OCI-LY7 (cell line): Measurements from ENCODE around the gene KLK2. TPM values are rescaled to one million over a fixed set of nuclear protein-coding genes. Genes with fewer than 3 reads are reported as not detected.

ENCODE experiments used
- BruUV-seq: library from RNA; stranded (reverse); fragments of 400-500 nt; replicated peaks from 2 replicates; lab custom pipeline; 2021; lab: Mats Ljungman, UMichigan
- CTCF ChIA-PET: fragments of 300-600 bp; sonication (Branson Sonifier 250); formaldehyde crosslinking; loops from one replicate; lab custom pipeline; 2022; ENCODE audit warnings: antibody characterized with exemption; ENCODE audit not compliant: unreplicated experiment; lab: Charles Lee
- POLR2A ChIA-PET: fragments of 300-600 bp; sonication (Branson Sonifier 250); formaldehyde crosslinking; loops from one replicate; lab custom pipeline; 2022; ENCODE audit warnings: antibody characterized with exemption; lab: Charles Lee
- DNase-seq: peaks from one replicate; pipeline ENCODE4 v3.0.0-alpha.2; 2015; ENCODE audit warnings: low spot score
- H2AFZ ChIP-seq: fragments of 200-600 bp; sonication (generic), shearing (Covaris generic); 2 replicates; pipeline ENCODE4 v1.6.1; 2014; ENCODE audit warnings: mild to moderate bottlenecking, antibody characterized with exemption, low read length, moderate library complexity
- H3K27ac ChIP-seq: fragments of 200-600 bp; sonication (generic); 2 replicates; pipeline ENCODE4 v1.5.1; 2014; ENCODE audit warnings: mixed run types, low read depth, mild to moderate bottlenecking, moderate library complexity, low read length, inconsistent platforms; ENCODE audit not compliant: poor library complexity, severe bottlenecking
- H3K36me3 ChIP-seq: fragments of 200-600 bp; sonication (generic); 2 replicates; pipeline ENCODE4 v1.6.1; 2014; ENCODE audit warnings: mild to moderate bottlenecking, antibody characterized with exemption, low read length, moderate library complexity, mixed read lengths; ENCODE audit not compliant: insufficient read depth
- H3K4me1 ChIP-seq: fragments of 200-600 bp; sonication (generic); 2 replicates; pipeline ENCODE4 v1.5.1; 2014; ENCODE audit warnings: mild to moderate bottlenecking, low read length; ENCODE audit not compliant: insufficient read depth, poor library complexity, severe bottlenecking
- H3K4me2 ChIP-seq: fragments of 200-600 bp; sonication (generic); 2 replicates; pipeline ENCODE4 v1.6.1; 2014; ENCODE audit warnings: mild to moderate bottlenecking, low read length
- H3K4me3 ChIP-seq: fragments of 200-600 bp; sonication (generic); 2 replicates; pipeline ENCODE4 v1.5.1; 2014; ENCODE audit warnings: mild to moderate bottlenecking, low read depth, low read length; ENCODE audit not compliant: poor library complexity, severe bottlenecking
- H3K79me2 ChIP-seq: fragments of 200-600 bp; sonication (generic); 2 replicates; pipeline ENCODE4 v1.6.1; 2016; ENCODE audit warnings: low read depth, mild to moderate bottlenecking, low read length, moderate library complexity, mixed read lengths; ENCODE audit not compliant: insufficient read depth
- H3K9me2 ChIP-seq: fragments of 200-600 bp; sonication (generic); 2 replicates; pipeline ENCODE4 v1.6.1; 2016; ENCODE audit warnings: mild to moderate bottlenecking, low read length, mixed read lengths; ENCODE audit not compliant: insufficient read depth
- H3K9me3 ChIP-seq: fragments of 200-600 bp; sonication (generic); 2 replicates; pipeline ENCODE4 v1.6.1; 2014; ENCODE audit warnings: mild to moderate bottlenecking, mixed run types, low read length, mixed read lengths
- H4K20me1 ChIP-seq: fragments of 200-600 bp; sonication (generic); 2 replicates; pipeline ENCODE4 v1.6.1; 2014; ENCODE audit warnings: mild to moderate bottlenecking, antibody characterized with exemption, low read length, moderate library complexity, mixed read lengths; ENCODE audit not compliant: insufficient read depth
- EZH2phosphoT487 ChIP-seq: fragments of 200-600 bp; sonication (generic); IDR thresholded peaks from 2 replicates; pipeline ENCODE4 v1.6.1; 2018; ENCODE audit warnings: low read depth, borderline replicate concordance, mild to moderate bottlenecking, mixed run types, antibody characterized with exemption, low read length, moderate library complexity, mixed read lengths
- intact Hi-C: fragments of 100-400 bp; cut with micrococcal nuclease; formaldehyde crosslinking; loops from one replicate; pipeline ENCODE4 v1.10.0; 2022; ENCODE audit not compliant: unreplicated experiment
- total RNA-seq, 2 experiments: library from RNA; depleted of rRNA in 1 of 2; stranded (reverse); fragments of >200 nt in 1 of 2; shearing (Covaris generic) in 1 of 2; gene quantifications; 2 replicates each; pipeline ENCODE4 v1.2.3, GENCODE V29; 2014 to 2022
- TF ChIP-seq, protein P1 (sequence below): fragments of 200-600 bp; sonication (generic); conservative IDR thresholded peaks from 2 replicates; pipeline ENCODE4 v1.5.1; 2014; ENCODE audit warnings: mild to moderate bottlenecking, antibody characterized with exemption, low read length, moderate library complexity, mixed read lengths

KLK2 gene
- total RNA-seq, 2 experiments from 2014 or later: not detected

DNA sequence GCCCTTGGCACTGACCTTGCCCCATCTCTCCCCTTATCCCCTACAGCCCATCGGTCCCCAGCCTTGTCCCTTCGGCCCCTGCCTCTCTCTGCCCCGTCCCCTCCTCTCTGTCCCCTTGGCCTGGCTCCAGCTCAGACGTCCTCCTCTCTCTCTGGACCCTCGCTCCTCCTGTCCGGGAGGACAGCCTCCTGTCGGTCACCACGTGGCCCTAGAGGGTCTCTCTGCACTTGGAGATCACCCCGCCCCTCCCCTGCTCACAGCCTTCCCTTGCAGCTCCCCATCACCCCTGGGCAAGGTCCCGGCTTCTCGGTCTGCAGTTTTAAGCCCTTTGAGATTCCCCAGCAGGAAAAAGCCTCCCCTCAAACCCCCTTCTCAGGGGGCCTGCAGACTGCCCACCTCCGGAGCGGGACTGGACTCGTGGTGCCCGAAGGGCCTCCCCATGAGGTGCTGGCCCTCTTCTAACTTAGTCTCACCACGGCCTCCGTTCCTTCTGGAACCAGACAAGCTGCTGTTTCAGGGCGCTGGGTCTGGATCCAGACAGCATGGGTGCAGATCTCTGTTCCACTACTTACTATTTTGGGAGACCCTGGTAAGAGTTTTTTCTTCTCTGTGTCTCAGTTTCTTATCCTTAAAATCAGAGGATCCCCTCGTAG, 36.6 kb upstream of the KLK2 start:
- Histone ChIP-seq H3K36me3 (no peaks in the 10 kb centered on the region), H3K4me1 (peaks cover 5% of the 10 kb centered on the region), H3K79me2 (no peaks in the 10 kb centered on the region), H3K4me2 (no peak overlapping the region), H2AFZ (no peak overlapping the region), H3K9me3 (no peaks in the 10 kb centered on the region), H4K20me1 (no peaks in the 10 kb centered on the region), H3K9me2 (no peaks in the 10 kb centered on the region), H3K27ac (no peak overlapping the region), H3K4me3 (no peak overlapping the region)
- DNase-seq: no peak
- CTCF ChIA-PET: no interaction called here
- POLR2A ChIA-PET: no interaction called here
- intact Hi-C loops: no loop called here
- TF ChIP-seq, protein P1, sequence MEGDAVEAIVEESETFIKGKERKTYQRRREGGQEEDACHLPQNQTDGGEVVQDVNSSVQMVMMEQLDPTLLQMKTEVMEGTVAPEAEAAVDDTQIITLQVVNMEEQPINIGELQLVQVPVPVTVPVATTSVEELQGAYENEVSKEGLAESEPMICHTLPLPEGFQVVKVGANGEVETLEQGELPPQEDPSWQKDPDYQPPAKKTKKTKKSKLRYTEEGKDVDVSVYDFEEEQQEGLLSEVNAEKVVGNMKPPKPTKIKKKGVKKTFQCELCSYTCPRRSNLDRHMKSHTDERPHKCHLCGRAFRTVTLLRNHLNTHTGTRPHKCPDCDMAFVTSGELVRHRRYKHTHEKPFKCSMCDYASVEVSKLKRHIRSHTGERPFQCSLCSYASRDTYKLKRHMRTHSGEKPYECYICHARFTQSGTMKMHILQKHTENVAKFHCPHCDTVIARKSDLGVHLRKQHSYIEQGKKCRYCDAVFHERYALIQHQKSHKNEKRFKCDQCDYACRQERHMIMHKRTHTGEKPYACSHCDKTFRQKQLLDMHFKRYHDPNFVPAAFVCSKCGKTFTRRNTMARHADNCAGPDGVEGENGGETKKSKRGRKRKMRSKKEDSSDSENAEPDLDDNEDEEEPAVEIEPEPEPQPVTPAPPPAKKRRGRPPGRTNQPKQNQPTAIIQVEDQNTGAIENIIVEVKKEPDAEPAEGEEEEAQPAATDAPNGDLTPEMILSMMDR: no peak
- no peak for TF ChIP-seq EZH2phosphoT487
- no TSS peak for BruUV-seq

DNA sequence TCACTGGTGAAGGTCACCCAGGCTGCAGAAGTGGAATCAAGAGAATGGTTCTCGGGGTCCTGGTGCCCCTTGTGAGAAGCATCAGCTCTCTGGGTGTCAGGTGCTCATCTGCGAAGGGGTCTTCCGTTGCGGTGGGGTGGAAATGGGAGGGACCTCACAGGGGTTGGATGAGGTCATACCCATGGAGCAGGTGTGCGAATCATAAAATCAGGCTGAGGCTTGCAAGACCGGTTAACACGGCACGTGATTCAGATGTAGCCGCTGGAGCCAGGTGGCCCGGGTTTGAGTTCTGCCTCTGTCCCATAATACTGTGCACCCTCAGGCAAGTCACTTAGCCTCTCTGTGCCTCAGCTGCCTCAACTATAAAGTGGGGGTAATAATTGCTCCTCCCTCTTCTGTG, 35.9 kb upstream of the KLK2 start:
- ChIA-PET CTCF (no interaction called here), POLR2A (no interaction called here)
- H3K4me1 ChIP-seq: peaks cover 5% of the 10 kb centered on the region
- TF ChIP-seq, protein P1: no peak
- no peak for TF ChIP-seq EZH2phosphoT487
- no peaks in the 10 kb centered on the region for H3K79me2 ChIP-seq
- no peaks in the 10 kb centered on the region for H3K9me3 ChIP-seq
- H3K4me3 ChIP-seq: no peak overlapping the region
- BruUV-seq: no TSS peak
- no peaks in the 10 kb centered on the region for H3K9me2 ChIP-seq
- intact Hi-C loops: no loop called here
- H2AFZ ChIP-seq: no peak overlapping the region
- no peak for DNase-seq
- H3K4me2 ChIP-seq: no peak overlapping the region
- no peak overlapping the region for H3K27ac ChIP-seq
- no peaks in the 10 kb centered on the region for H4K20me1 ChIP-seq
- H3K36me3 ChIP-seq: no peaks in the 10 kb centered on the region

DNA sequence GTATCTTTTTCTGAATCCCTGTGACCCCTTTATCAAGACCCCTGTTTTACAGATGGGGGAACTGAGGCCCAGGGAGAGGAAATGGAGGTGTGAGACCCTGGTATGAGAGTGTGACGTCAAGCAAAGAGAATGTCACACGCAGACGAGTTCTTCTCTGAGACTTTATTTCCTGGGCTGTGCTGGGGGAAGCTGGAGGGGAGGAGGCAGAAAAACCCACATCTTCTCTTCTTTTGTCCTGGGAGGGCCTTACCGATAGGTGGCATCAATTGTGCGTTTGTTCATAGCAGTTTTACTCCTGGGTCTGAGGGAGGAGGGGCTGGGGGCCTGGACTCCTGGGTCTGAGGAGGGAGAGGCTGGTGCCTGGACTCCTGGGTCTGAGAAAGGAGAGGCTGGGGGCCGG, 35.0 kb upstream of the KLK2 start:
- BruUV-seq: no TSS peak
- Histone ChIP-seq H4K20me1 (no peaks in the 10 kb centered on the region), H3K4me2 (no peak overlapping the region), H3K36me3 (no peaks in the 10 kb centered on the region), H3K79me2 (no peaks in the 10 kb centered on the region), H3K4me3 (no peak overlapping the region), H3K9me2 (no peaks in the 10 kb centered on the region), H3K4me1 (peaks cover 5% of the 10 kb centered on the region), H3K9me3 (no peaks in the 10 kb centered on the region), H2AFZ (no peak overlapping the region), H3K27ac (no peak overlapping the region)
- intact Hi-C loops: no loop called here
- ChIA-PET POLR2A (no interaction called here), CTCF (no interaction called here)
- no peak for TF ChIP-seq EZH2phosphoT487
- TF ChIP-seq, protein P1: peak; percentile 68
- peak; percentile 49 for DNase-seq
